IPS DF 6.9 (cell line): ENCODE data around the gene MAML3.

Experiments
- DNase-seq: peaks from one replicate; pipeline ENCODE4 v3.0.0-alpha.2; 2013; ENCODE audit warnings: low read depth, low spot score
- H3K27ac ChIP-seq: one replicate; pipeline ENCODE4 v1.5.1; 2013; ENCODE audit warnings: low read length, control low read depth
- H3K27me3 ChIP-seq: 2 replicates; pipeline ENCODE4 v1.6.1; 2013; ENCODE audit warnings: mild to moderate bottlenecking, low read length; ENCODE audit not compliant: control insufficient read depth, insufficient read depth
- H3K36me3 ChIP-seq: 2 replicates; pipeline ENCODE4 v1.6.1; 2013; ENCODE audit warnings: low read length; ENCODE audit not compliant: control insufficient read depth, insufficient read depth
- H3K4me1 ChIP-seq: 2 replicates; pipeline ENCODE4 v1.6.1; 2013; ENCODE audit warnings: low read length; ENCODE audit not compliant: control insufficient read depth, insufficient read depth
- H3K4me3 ChIP-seq: 2 replicates; pipeline ENCODE4 v1.5.1; 2013; ENCODE audit warnings: mild to moderate bottlenecking, low read length
- H3K9me3 ChIP-seq: 2 replicates; pipeline ENCODE4 v1.6.1; 2013; ENCODE audit warnings: low read length, inconsistent platforms; ENCODE audit not compliant: control insufficient read depth, insufficient read depth
- WGBS: extraction: QIAGEN DNeasy Blood & Tissue Kit; methylation state at CpG from one replicate; pipeline ENCODE4 v1.1.7; 2013; ENCODE audit warnings: mixed read lengths, missing lambda C conversion rate; ENCODE audit not compliant: insufficient read length, insufficient coverage; 5-methylcytosine and 5-hydroxymethylcytosine counted together

Gene MAML3

DNA sequence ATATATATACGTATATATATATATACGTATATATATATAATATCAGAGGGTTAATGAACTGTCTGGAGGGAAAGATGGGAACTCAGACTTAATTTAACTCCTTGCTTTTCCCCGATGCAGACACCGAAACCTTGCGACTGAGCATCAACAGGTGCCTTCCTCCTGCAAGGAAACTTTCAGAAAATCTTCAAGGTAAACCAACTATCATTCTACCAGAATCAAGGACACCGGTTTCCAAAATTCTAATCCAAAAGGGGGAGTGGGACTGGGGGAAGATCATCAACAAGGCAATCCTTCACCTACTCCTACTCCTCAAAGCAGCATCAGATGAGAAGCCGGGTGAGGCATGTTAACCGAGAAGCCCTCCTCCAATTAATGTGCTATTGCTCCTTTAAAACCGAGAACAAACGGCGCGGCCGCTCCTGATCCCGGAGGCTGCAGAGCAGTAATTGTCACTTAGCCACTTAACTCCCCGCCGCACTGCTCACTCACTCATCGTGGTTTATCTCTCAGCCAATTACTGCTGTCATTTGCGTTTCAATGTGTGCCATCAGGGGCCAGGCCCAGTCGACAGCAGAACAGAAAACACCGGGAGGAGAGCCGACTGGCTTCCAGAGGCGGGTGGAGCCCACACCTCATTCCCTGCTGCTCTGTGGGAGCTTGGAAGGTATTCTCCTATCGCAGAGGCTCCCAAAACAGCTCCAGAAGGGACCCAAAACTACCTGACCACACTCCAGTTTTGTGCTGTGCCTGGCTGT, 61.7 kb downstream of the MAML3 start:
- DNase-seq: peak; percentile 43
- H3K9me3 ChIP-seq: no peaks in the 10 kb centered on the region
- H3K27ac ChIP-seq: no peak overlapping the region
- no peaks in the 10 kb centered on the region for H3K27me3 ChIP-seq
- H3K36me3 ChIP-seq: no peaks in the 10 kb centered on the region
- no peak overlapping the region for H3K4me3 ChIP-seq
- peaks cover 15% of the 10 kb centered on the region for H3K4me1 ChIP-seq
- no CpG with 5 or more reads among the region's 23 CpGs for WGBS

- H3K36me3 ChIP-seq: no peaks in the 10 kb centered on the region
- H3K9me3 ChIP-seq: no peaks in the 10 kb centered on the region
- no peak overlapping the region for H3K4me3 ChIP-seq
- no peaks in the 10 kb centered on the region for H3K27me3 ChIP-seq
- DNase-seq: no peak
- no peak overlapping the region for H3K27ac ChIP-seq
- H3K4me1 ChIP-seq: peaks cover 15% of the 10 kb centered on the region
Observed at GRCh38 chr4:140091305-140091704, 62.7 kb downstream of the MAML3 start.

DNA sequence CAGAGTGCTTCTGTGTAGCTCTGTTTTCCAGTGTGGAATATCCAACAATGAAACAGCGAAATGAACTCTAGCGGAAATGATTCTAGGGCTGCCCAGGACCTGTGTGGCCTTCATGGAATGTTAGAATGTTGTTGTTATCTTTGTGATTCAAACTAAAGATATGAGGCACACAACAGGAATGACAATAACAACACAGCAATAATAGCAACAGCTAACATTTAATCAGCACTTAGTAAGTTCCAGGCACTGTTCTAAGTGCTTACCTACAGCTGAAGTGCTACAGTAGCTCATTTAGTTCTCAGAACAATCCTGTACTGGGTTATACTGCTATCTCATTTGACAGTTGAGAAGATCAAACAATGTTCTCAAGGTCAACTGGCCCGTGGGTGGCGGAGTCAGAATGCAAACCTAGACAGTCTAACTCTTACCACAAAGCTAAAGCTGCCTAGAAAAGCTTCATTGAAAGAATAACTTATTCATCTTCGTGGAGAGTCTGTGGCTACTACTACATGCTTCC, 63.7 kb downstream of the MAML3 start:
- Histone ChIP-seq H3K36me3 (no peaks in the 10 kb centered on the region), H3K4me1 (peaks cover 16% of the 10 kb centered on the region), H3K4me3 (no peak overlapping the region), H3K27me3 (no peaks in the 10 kb centered on the region), H3K9me3 (no peaks in the 10 kb centered on the region), H3K27ac (no peak overlapping the region)
- no peak for DNase-seq
- no CpG with 5 or more reads among the region's 5 CpGs for WGBS

DNA sequence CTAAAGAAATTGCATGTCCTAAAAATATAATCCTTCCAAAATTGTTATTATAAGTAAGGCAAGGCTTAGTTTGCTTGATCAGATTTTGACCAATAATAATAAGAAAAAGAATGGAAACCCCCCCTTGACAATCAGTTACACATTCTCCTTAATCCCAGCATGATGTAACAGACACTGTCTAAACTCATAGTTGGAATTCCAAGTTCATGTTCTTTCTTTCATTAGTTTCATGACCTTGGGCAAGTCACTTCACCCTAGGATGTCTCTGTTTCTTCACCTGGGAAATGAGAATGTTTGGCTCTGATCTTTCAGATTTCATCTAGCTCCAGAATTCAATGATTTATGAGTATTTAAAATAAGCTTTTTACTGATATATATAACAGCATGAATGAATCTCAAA, 64.8 kb downstream of the MAML3 start:
- no peak for DNase-seq
- Histone ChIP-seq H3K9me3 (no peaks in the 10 kb centered on the region), H3K27ac (no peak overlapping the region), H3K4me3 (no peak overlapping the region), H3K27me3 (no peaks in the 10 kb centered on the region), H3K4me1 (peaks cover 8% of the 10 kb centered on the region; the same call in 1 of the 2 replicates), H3K36me3 (no peaks in the 10 kb centered on the region)

DNA sequence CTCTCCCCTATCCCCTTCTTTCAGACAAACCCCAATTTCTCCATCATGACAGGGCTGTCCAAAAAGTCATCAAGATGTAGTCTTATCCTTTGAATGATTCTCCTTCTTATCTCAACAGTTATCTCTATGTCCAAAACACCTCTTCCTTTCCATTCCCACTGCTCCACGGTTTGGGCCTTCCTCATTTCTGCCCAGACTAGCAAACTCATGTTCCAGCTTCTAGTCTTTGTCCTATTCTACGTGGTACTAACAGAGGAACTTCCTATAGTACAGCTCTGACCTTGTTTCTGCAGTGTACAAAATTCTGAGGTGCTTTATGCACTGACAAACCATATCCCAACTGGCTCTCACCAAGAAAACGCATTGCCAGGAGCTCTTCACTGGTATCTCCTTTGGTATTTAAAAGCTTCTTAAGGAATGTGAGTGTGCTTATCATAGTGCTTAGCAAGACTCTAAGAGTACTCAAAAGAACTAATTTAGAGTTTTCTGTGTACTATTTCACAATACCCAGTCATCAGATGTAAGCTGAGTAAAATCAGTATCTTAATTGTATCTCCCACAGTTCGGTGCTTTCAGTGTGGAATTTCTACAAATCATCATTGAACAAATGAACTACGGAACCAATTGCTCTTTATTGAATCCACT, 65.5 kb downstream of the MAML3 start:
- no peak for DNase-seq
- Histone ChIP-seq H3K4me1 (peaks cover 6% of the 10 kb centered on the region; the same call in 1 of the 2 replicates), H3K36me3 (no peaks in the 10 kb centered on the region), H3K27ac (no peak overlapping the region), H3K4me3 (no peak overlapping the region), H3K27me3 (no peaks in the 10 kb centered on the region), H3K9me3 (no peaks in the 10 kb centered on the region)
- no CpG with 5 or more reads among the region's 5 CpGs for WGBS

- peaks cover 8% of the 10 kb centered on the region; the same call in 1 of the 2 replicates for H3K4me1 ChIP-seq
- no peak overlapping the region for H3K4me3 ChIP-seq
- no peaks in the 10 kb centered on the region for H3K36me3 ChIP-seq
- WGBS: no CpG with 5 or more reads among the region's 4 CpGs
- no peaks in the 10 kb centered on the region for H3K9me3 ChIP-seq
- DNase-seq: no peak
- H3K27me3 ChIP-seq: no peaks in the 10 kb centered on the region
- no peak overlapping the region for H3K27ac ChIP-seq
Observed at GRCh38 chr4:140085881-140086280, 68.1 kb downstream of the MAML3 start.

DNA sequence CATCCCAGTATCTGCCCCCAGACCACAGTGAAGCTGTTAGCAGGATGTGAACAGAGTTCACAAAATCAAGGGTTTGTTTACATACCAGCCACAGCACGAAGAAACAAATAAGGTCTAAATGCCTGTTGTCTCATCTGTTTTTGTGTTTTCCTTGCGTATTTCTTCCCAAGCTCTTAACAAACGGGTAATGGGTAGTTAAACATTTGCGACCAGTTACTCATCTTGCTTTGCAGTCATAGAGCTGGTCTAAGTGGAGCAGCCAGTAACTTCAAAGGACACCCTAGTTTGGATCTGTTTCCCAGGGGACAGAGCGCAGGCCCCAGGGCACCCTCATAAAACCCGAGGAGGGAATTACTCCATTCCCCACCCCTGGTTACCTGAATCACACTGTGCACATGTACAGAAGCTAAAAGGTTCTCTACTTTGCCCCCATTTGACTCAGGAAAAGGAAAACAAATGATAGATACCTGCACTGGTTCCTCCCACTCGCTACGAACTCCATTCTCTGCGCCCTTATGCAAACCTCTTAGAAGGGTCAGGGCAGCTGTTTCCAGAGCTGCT, 68.8 kb downstream of the MAML3 start:
- Histone ChIP-seq H3K36me3 (no peaks in the 10 kb centered on the region), H3K4me1 (peaks cover 6% of the 10 kb centered on the region; the same call in 1 of the 2 replicates), H3K9me3 (no peaks in the 10 kb centered on the region), H3K4me3 (no peak overlapping the region), H3K27me3 (no peaks in the 10 kb centered on the region), H3K27ac (no peak overlapping the region)
- no CpG with 5 or more reads among the region's 9 CpGs for WGBS
- DNase-seq: no peak

DNA sequence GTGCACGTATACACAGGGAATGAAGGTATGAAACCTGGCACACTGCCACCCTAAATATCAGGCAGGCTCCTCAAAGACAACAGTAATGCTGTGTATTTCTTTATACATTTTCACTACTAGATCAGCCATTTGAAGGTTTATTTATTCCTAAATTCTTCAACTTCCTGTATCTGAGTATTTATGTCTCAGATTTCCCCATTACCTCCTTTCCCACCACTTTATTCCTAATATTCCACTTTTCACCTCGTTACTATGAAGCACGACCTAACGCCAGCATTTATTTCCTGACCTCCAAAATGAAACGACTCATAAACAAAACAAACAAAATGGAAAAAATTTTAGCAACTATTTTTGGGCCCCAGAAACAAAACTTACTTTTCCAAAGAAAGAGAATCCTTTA, 69.6 kb downstream of the MAML3 start:
- 100% methylated on average over 4 of the region's 5 CpGs for WGBS
- H3K27me3 ChIP-seq: no peaks in the 10 kb centered on the region
- DNase-seq: no peak
- H3K27ac ChIP-seq: no peak overlapping the region
- peaks cover 4% of the 10 kb centered on the region; the same call in 1 of the 2 replicates for H3K4me1 ChIP-seq
- no peaks in the 10 kb centered on the region for H3K9me3 ChIP-seq
- no peak overlapping the region for H3K4me3 ChIP-seq
- no peaks in the 10 kb centered on the region for H3K36me3 ChIP-seq

DNA sequence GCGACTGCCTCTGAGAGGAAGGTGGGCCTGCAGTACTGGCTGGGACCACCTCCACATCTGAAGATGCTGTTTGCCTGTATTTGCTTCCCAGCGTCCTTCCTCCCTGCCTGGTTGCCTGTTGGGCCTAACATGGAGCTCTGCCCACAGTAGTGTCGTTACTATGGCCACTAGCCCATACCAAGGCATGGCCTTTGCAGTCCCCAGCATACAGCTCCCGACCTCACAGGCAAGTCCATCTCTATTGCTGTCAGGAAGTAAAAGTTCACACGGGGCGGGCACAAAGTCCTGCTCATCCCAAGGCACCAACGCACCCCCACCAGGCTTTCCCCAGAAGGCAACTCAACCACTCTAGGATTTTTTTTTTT, 71.6 kb downstream of the MAML3 start:
- no CpG with 5 or more reads among the region's 7 CpGs for WGBS
- peaks cover 6% of the 10 kb centered on the region; the same call in 1 of the 2 replicates for H3K4me1 ChIP-seq
- no peak for DNase-seq
- H3K36me3 ChIP-seq: no peaks in the 10 kb centered on the region
- no peak overlapping the region for H3K4me3 ChIP-seq
- no peaks in the 10 kb centered on the region for H3K9me3 ChIP-seq
- no peaks in the 10 kb centered on the region for H3K27me3 ChIP-seq
- no peak overlapping the region for H3K27ac ChIP-seq

- Histone ChIP-seq H3K36me3 (no peaks in the 10 kb centered on the region), H3K4me1 (peaks cover 6% of the 10 kb centered on the region; the same call in 1 of the 2 replicates), H3K27me3 (no peaks in the 10 kb centered on the region), H3K4me3 (no peak overlapping the region), H3K27ac (no peak overlapping the region), H3K9me3 (no peaks in the 10 kb centered on the region)
- no CpG with 5 or more reads among the region's 8 CpGs for WGBS
- DNase-seq: no peak
Observed at GRCh38 chr4:140081641-140082390, 72.2 kb downstream of the MAML3 start.
